ENCODE results near the gene CKAP4. TPM values are rescaled to one million over a fixed set of nuclear protein-coding genes. Genes with fewer than 3 reads are reported as not detected.

Gene CKAP4
- total and polyA plus RNA-seq, 2 of the 13 experiments (the other 11 are each of a cell fraction or from before 2014, with no cell fraction given), result 39.2 to 70.2 TPM

- intact Hi-C loops (cut with micrococcal nuclease; ENCODE audit: unreplicated experiment) (no loop called here), in situ Hi-C loops (cut with HindIII; ENCODE audit: extremely low pct_ligation_motif_present, low pct_unique_long_range_greater_than_20kb) (no loop called here)
- Histone ChIP-seq H3K4me1 (ENCODE audit: insufficient read depth, low read length) (peaks cover 43% of the 10 kb centered on the region), H3K4me3 (replicated peaks in 1 of 3; ENCODE audit: insufficient read depth in 1 of 3, low read depth in 2 of 3, low read length in 3 of 3) (no peak overlapping the region), H3K9me3 (ENCODE audit: low read length) (no peaks in the 10 kb centered on the region), H4K20me1 (ENCODE audit: insufficient read depth, low read length) (no peaks in the 10 kb centered on the region), H3K27me3 (ENCODE audit: control insufficient read depth in 1 of 2, insufficient read depth in 2 of 2, low read length in 2 of 2) (peaks cover 0 to 2% of the 10 kb centered on the region in 2 experiments; a peak in 2 of 5 replicates), H3K36me3 (replicated peaks in 1 of 2; ENCODE audit: control insufficient read depth in 1 of 2, insufficient read depth in 2 of 2, low read length in 2 of 2) (no peaks in the 10 kb centered on the region), H3K9ac (ENCODE audit: insufficient read depth, low read depth, low read length) (no peak overlapping the region), H2AFZ (ENCODE audit: low read length) (no peak overlapping the region), H3K4me2 (ENCODE audit: low read depth, low read length) (no peak overlapping the region), H3K79me2 (ENCODE audit: insufficient read depth, low read length) (no peaks in the 10 kb centered on the region), H3K27ac (ENCODE audit: extremely low read length, insufficient read depth, low read length) (no peak overlapping the region)
- DNase-seq (ENCODE audit: low spot score), result no peak
- no peak for ATAC-seq
- ChIA-PET CTCF (ENCODE audit: low intra/inter-chr PET ratio, low total read pairs) (no interaction called here), POLR2A (interaction anchor here (0.6 kb wide), 1 partner anchor 8 kb away, joined by 3 read pairs; no protein-coding TSS in a partner anchor)
- no TSS peak for BruUV-seq (replicated peaks)
- no peak for FAIRE-seq
- WGBS (ENCODE audit: low lambda C conversion rate), result 67% methylated on average over 4 of the region's 4 CpGs
- TF ChIP-seq MEF2D (CRISPR knock-in tag; IDR thresholded peaks at IDR 0.05), result no peak
- TF ChIP-seq MXD4 (CRISPR knock-in tag; IDR thresholded peaks at IDR 0.05), result no peak
- no peak for TF ChIP-seq PHF21A (CRISPR knock-in tag; IDR thresholded peaks at IDR 0.05)
- no peak for TF ChIP-seq ELF1 (CRISPR knock-in tag; IDR thresholded peaks at IDR 0.05)
- no peak for TF ChIP-seq RFXANK (CRISPR knock-in tag; IDR thresholded peaks at IDR 0.05)
- no peak for TF ChIP-seq ZBTB40 (IDR thresholded peaks at IDR 0.05)
- TF ChIP-seq ZBTB40 (CRISPR knock-in tag; IDR thresholded peaks at IDR 0.05), result no peak
- no peak for TF ChIP-seq NFYC (CRISPR knock-in tag; IDR thresholded peaks at IDR 0.05)
- no peak for TF ChIP-seq ARID2 (CRISPR knock-in tag; IDR thresholded peaks at IDR 0.05; ENCODE audit: borderline replicate concordance)
- TF ChIP-seq TEAD3 (CRISPR knock-in tag; optimal IDR thresholded peaks at IDR 0.05; ENCODE audit: borderline replicate concordance), result no peak
These were observed 55.0 kb downstream of the CKAP4 start for GRCh38 chr12:106192659-106193393.

All from HepG2 (cell line).